Astrocyte (in vitro differentiated cells and primary cell): Measurements from ENCODE around the gene NUMA1.

Experiments
- CTCF ChIP-seq: IDR thresholded peaks from 2 replicates; pipeline ENCODE4 v1.5.1; 2011; ENCODE audit warnings: low read depth, mild to moderate bottlenecking, inconsistent platforms, low read length, moderate library complexity; ENCODE audit not compliant: insufficient read depth
- EZH2 ChIP-seq: IDR thresholded peaks from 2 replicates; pipeline ENCODE4 v1.6.1; 2012; ENCODE audit warnings: mild to moderate bottlenecking, low read length, inconsistent platforms; ENCODE audit not compliant: insufficient read depth

- TF ChIP-seq CTCF (no peak), EZH2 (no peak)
Measured at GRCh38 chr11:72061739-72062396, 18.5 kb downstream of the NUMA1 start.
